Measurements from ENCODE around the gene NAA11. TPM values are rescaled to one million over a fixed set of nuclear protein-coding genes. Genes with fewer than 3 reads are reported as not detected.

Gene NAA11
- not detected for total RNA-seq

GRCh38 chr4:79325864-79326328, at the start of gene NAA11:
TSS of gene NAA11 (minus strand) at chr4:79326061. CDS start at chr4:79325877, 184 bp downstream.
- no peaks in the 10 kb centered on the region for H3K9me3 ChIP-seq (ENCODE audit: low read depth, low read length)
- H3K4me1 ChIP-seq (ENCODE audit: insufficient read depth, low read length) = no peaks in the 10 kb centered on the region
- no peaks in the 10 kb centered on the region for H3K27me3 ChIP-seq (ENCODE audit: insufficient read depth, low read length)
- H3K4me3 ChIP-seq (ENCODE audit: low read length) = no peak within 1 kb of the TSS

- H3K4me3 ChIP-seq (ENCODE audit: low read length) = no peak overlapping the region
- H3K27me3 ChIP-seq (ENCODE audit: insufficient read depth, low read length) = no peaks in the 10 kb centered on the region
- no peaks in the 10 kb centered on the region for H3K9me3 ChIP-seq (ENCODE audit: low read depth, low read length)
- H3K4me1 ChIP-seq (ENCODE audit: insufficient read depth, low read length) = no peaks in the 10 kb centered on the region
These were observed 44.2 kb upstream of the NAA11 start for GRCh38 chr4:79370026-79370425.

GRCh38 chr4:79367096-79367495, 41.2 kb upstream of the NAA11 start:
- H3K4me1 ChIP-seq (ENCODE audit: insufficient read depth, low read length) = no peaks in the 10 kb centered on the region
- no peaks in the 10 kb centered on the region for H3K9me3 ChIP-seq (ENCODE audit: low read depth, low read length)
- H3K27me3 ChIP-seq (ENCODE audit: insufficient read depth, low read length) = no peaks in the 10 kb centered on the region
- no peak overlapping the region for H3K4me3 ChIP-seq (ENCODE audit: low read length)

DNA sequence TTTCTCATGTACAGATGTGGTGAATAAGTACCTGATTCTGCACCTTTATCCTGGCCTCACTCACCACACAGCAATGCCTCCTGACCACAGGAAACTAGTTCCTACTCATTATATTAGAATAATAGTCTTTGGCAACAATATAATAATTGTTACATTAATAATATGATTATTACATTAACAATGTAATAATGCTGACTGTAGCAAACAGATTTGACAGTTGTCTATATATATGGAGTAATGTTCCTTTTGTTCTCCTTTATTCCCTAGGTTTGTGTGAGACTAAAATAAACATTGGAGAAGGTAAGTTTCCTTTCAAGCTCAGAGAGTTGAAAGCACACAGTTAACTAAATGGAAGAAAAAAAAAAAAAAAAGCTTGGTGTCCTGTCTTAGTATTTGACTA, 40.6 kb upstream of the NAA11 start:
- Histone ChIP-seq H3K4me1 (ENCODE audit: insufficient read depth, low read length) (no peaks in the 10 kb centered on the region), H3K4me3 (ENCODE audit: low read length) (no peak overlapping the region), H3K9me3 (ENCODE audit: low read depth, low read length) (no peaks in the 10 kb centered on the region), H3K27me3 (ENCODE audit: insufficient read depth, low read length) (no peaks in the 10 kb centered on the region)

- H3K27me3 ChIP-seq (ENCODE audit: insufficient read depth, low read length) = no peaks in the 10 kb centered on the region
- no peaks in the 10 kb centered on the region for H3K9me3 ChIP-seq (ENCODE audit: low read depth, low read length)
- H3K4me3 ChIP-seq (ENCODE audit: low read length) = no peak overlapping the region
- H3K4me1 ChIP-seq (ENCODE audit: insufficient read depth, low read length) = no peaks in the 10 kb centered on the region
These were observed 38.2 kb upstream of the NAA11 start for GRCh38 chr4:79364061-79364460.

DNA sequence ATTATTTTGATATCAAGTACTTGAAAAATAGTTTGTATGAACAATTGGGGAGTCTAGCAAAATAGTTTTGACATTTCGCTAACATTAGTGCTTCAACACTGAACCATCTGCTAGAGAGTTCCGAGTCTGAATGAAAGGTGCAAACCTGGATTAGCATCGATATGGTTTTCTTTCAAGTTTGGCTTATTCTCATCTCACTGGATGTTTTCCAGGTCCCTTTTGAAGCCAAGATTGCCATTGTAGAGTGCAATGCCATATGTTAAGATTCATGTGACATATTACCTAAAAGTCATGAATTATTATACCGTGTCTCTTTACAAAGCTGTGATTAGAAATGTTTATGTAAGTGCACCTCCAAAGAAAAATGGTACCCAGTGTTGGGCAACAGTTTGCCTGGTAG, 36.8 kb upstream of the NAA11 start:
- Histone ChIP-seq H3K9me3 (ENCODE audit: low read depth, low read length) (no peaks in the 10 kb centered on the region), H3K27me3 (ENCODE audit: insufficient read depth, low read length) (no peaks in the 10 kb centered on the region), H3K4me3 (ENCODE audit: low read length) (no peak overlapping the region), H3K4me1 (ENCODE audit: insufficient read depth, low read length) (no peaks in the 10 kb centered on the region)

GRCh38 chr4:79360006-79360405, 34.1 kb upstream of the NAA11 start:
- no peaks in the 10 kb centered on the region for H3K27me3 ChIP-seq (ENCODE audit: insufficient read depth, low read length)
- no peaks in the 10 kb centered on the region for H3K9me3 ChIP-seq (ENCODE audit: low read depth, low read length)
- no peaks in the 10 kb centered on the region for H3K4me1 ChIP-seq (ENCODE audit: insufficient read depth, low read length)
- no peak overlapping the region for H3K4me3 ChIP-seq (ENCODE audit: low read length)

DNA sequence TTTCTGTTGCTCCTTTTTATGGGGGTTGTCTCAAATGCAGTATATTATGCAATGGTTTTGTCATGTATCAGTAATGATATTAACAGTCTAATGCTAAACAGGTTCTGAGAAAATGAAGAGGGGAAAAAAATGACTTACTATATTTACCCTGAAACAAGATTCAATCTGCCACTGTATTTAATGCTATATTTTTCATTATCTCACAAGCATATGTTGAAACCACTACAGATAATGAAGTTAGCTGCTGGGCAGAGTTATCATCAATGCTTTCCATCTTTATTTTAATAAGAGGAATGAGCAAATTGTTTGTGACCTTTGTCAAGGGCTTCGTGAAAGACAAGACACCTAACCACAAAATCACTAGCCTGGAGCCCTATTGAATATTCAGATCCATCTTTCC, 32.6 kb upstream of the NAA11 start:
- no peaks in the 10 kb centered on the region for H3K4me1 ChIP-seq (ENCODE audit: insufficient read depth, low read length)
- no peaks in the 10 kb centered on the region for H3K9me3 ChIP-seq (ENCODE audit: low read depth, low read length)
- H3K27me3 ChIP-seq (ENCODE audit: insufficient read depth, low read length) = no peaks in the 10 kb centered on the region
- no peak overlapping the region for H3K4me3 ChIP-seq (ENCODE audit: low read length)

DNA sequence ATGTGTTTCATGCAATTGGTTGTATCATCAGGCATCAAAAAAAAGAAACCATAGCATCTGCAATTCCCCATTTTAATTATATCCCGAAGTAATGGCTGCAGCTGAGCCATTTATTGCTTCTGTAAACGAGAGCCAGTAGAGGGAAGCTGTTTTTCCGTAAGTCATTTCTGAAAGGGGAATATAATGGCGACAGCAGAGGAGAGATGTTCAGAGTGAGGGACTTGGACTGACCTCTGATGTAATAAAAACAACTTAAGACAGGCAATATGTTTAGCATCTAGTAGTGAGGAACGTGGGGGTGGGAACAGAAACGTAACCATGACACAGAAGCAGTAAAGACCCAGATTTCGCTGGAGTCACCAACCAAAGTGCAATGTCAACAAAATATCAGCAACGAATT, 31.5 kb upstream of the NAA11 start:
- Histone ChIP-seq H3K4me1 (ENCODE audit: insufficient read depth, low read length) (no peaks in the 10 kb centered on the region), H3K9me3 (ENCODE audit: low read depth, low read length) (no peaks in the 10 kb centered on the region), H3K4me3 (ENCODE audit: low read length) (no peak overlapping the region), H3K27me3 (ENCODE audit: insufficient read depth, low read length) (no peaks in the 10 kb centered on the region)

- H3K27me3 ChIP-seq (ENCODE audit: insufficient read depth, low read length) = no peaks in the 10 kb centered on the region
- no peaks in the 10 kb centered on the region for H3K9me3 ChIP-seq (ENCODE audit: low read depth, low read length)
- no peak overlapping the region for H3K4me3 ChIP-seq (ENCODE audit: low read length)
- H3K4me1 ChIP-seq (ENCODE audit: insufficient read depth, low read length) = no peaks in the 10 kb centered on the region
These were observed 27.2 kb upstream of the NAA11 start for GRCh38 chr4:79353075-79353474.

DNA sequence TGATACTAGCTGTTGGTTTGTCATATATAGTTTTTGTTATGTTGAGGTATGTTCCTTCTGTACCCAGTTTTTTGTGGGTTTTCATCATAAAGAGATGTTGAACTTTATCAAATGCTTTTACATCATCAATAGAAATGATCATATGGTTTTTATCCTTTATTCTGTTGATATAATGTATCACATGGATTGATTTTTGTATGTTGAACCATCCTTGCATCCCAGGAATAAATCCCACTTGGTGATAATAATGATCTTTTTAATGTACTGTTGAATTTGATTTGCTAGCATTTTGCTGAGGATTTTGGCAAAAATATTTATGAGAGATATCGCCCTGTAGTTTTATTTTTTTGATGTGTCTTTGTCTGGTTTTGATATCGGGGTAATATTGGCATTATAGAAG, 22.5 kb upstream of the NAA11 start:
- H3K9me3 ChIP-seq (ENCODE audit: low read depth, low read length) = no peaks in the 10 kb centered on the region
- no peaks in the 10 kb centered on the region for H3K4me1 ChIP-seq (ENCODE audit: insufficient read depth, low read length)
- no peak overlapping the region for H3K4me3 ChIP-seq (ENCODE audit: low read length)
- H3K27me3 ChIP-seq (ENCODE audit: insufficient read depth, low read length) = no peaks in the 10 kb centered on the region

DNA sequence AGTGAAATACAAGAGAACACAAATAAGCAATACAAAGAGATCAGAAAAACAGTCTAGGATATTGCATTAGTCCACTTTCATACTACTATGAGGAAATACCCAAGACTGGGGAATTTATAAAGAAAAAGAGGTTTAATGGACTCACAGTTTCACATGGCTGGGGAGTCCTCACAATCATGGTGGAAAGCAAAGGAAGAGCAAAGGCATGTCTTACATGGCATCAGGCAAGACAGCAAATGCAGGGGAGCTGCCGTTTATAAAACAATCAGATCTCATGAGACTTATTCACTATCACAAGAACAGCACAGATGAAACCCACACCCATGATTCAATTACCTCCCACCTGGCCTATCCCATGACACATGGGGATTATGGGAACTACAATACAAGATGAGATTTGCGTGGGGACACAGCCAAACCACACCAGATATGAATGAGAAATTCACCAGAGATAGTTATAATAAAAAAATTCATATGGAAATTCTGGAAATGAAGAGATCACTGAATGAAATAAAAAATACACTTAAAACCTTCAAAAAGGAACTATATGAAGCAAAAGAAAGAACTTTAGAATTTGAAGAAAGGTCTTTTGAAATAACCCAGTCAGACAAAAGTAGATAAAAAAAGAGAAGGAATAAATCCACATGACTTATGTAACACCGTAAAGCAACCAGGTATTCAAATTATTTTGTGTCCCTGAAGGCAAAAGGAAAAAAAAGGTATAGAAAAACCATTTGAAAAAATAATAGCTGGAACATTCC, 16.2 kb upstream of the NAA11 start:
- Histone ChIP-seq H3K9me3 (ENCODE audit: low read depth, low read length) (peaks cover 4% of the 10 kb centered on the region), H3K4me3 (ENCODE audit: low read length) (no peak overlapping the region), H3K4me1 (ENCODE audit: insufficient read depth, low read length) (no peaks in the 10 kb centered on the region), H3K27me3 (ENCODE audit: insufficient read depth, low read length) (no peaks in the 10 kb centered on the region)

GRCh38 chr4:79340568-79340967, 14.7 kb upstream of the NAA11 start:
- Histone ChIP-seq H3K27me3 (ENCODE audit: insufficient read depth, low read length) (no peaks in the 10 kb centered on the region), H3K4me3 (ENCODE audit: low read length) (no peak overlapping the region), H3K9me3 (ENCODE audit: low read depth, low read length) (peaks cover 4% of the 10 kb centered on the region), H3K4me1 (ENCODE audit: insufficient read depth, low read length) (no peaks in the 10 kb centered on the region)

DNA sequence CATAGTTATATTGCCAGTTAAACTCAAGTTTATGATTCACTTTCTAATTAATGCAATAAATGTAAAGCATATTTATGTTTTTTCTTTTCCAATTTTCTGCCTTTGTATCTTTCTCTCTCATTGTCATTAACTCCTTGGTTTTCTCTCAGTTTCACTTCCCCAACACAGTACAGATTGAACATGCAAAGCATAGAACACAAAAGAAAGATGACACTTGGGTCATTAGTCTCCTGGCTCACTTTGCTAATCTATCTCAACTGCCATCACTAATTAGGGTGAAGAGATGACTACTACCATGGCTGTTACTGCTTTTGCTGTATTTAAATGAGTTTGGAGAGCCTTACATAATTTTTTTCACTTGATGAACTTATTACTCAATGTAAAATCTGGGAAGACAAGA, 12.3 kb upstream of the NAA11 start:
- Histone ChIP-seq H3K4me1 (ENCODE audit: insufficient read depth, low read length) (no peaks in the 10 kb centered on the region), H3K4me3 (ENCODE audit: low read length) (no peak overlapping the region), H3K27me3 (ENCODE audit: insufficient read depth, low read length) (no peaks in the 10 kb centered on the region), H3K9me3 (ENCODE audit: low read depth, low read length) (peaks cover 4% of the 10 kb centered on the region)

DNA sequence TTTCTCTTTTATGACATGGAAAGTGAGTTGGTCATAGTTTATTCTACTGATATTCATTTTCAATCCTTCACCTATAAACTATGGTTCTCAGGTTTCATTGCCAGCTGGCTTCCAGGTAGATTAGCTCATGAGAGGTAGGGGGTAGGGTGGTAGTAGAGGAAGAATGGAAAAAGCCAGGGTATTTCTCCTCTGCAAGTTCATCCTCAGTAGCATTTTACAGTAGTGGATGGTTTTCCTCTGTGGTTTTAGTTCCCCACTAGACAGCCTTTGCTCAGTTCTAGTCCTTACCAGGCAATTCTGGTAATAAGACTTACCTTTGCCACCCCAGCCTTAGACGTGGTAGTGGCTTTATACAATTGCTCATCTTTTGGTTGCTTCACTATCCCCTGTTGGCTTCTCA, 8.9 kb upstream of the NAA11 start:
- H3K9me3 ChIP-seq (ENCODE audit: low read depth, low read length) = no peaks in the 10 kb centered on the region

GRCh38 chr4:79334341-79334740, 8.5 kb upstream of the NAA11 start:
- no peaks in the 10 kb centered on the region for H3K4me1 ChIP-seq (ENCODE audit: insufficient read depth, low read length)
- no peaks in the 10 kb centered on the region for H3K27me3 ChIP-seq (ENCODE audit: insufficient read depth, low read length)
- no peaks in the 10 kb centered on the region for H3K9me3 ChIP-seq (ENCODE audit: low read depth, low read length)
- no peak overlapping the region for H3K4me3 ChIP-seq (ENCODE audit: low read length)

More for the DNA sequence above, 8.9 kb upstream of the NAA11 start:
- no peaks in the 10 kb centered on the region for H3K4me1 ChIP-seq (ENCODE audit: insufficient read depth, low read length)
- no peaks in the 10 kb centered on the region for H3K27me3 ChIP-seq (ENCODE audit: insufficient read depth, low read length)
- H3K4me3 ChIP-seq (ENCODE audit: low read length) = no peak overlapping the region
